HG03196 (cell line): ENCODE measurements around the gene CPT2.
"Not testable (repeated sequence)": the region's sequence is repeated elsewhere in the genome, so short reads cannot be mapped to it uniquely, and the experiment has no call there.

ENCODE experiments used
- ATAC-seq: cut with Tn5 transposase; IDR thresholded peaks from one replicate; pipeline ENCODE4 v1.9.1; 2021; ENCODE audit not compliant: unreplicated experiment

Gene CPT2

DNA sequence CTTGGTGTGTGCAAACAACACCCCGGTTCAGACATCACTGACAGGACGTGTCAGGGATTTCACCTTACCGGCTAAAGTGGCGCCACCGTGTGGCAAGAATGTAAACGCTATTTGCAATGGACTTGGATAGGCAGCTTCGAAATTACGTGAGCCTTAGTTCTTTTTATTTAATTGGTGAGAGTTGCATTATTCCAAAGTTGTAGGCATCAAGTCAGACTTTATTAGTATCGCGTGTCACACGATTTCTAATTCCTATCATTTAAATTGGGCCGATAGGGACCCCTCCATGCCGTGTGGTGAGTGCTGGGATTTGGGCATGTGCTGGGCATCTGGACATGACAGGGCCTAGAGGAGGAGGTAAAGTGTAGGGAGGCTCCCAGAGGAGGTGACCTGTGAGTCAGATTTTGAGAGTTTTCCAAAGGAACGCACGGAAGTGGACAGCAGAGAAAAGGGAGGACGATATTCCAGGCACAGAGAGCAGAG, 14.5 kb upstream of the CPT2 start:
- ATAC-seq, result no peak

DNA sequence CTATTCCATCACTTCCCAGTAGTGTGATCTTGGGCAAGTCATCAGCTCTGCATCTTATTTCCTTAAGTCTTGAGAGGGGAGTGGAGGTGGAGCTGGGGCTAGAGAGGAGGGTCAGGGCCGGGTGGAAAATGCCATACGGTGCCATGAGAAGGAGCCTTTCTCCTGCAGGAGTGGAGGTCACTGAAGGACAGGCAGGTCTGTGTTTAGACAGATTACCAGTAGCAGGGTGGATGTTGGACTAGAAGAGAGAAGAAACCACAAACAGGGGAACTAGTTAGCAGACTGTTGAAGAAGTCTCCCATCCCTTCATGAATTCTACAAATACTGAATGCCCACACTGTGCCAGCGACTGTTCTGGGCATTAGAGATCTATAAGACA, 13.9 kb upstream of the CPT2 start:
- ATAC-seq, result no peak

DNA sequence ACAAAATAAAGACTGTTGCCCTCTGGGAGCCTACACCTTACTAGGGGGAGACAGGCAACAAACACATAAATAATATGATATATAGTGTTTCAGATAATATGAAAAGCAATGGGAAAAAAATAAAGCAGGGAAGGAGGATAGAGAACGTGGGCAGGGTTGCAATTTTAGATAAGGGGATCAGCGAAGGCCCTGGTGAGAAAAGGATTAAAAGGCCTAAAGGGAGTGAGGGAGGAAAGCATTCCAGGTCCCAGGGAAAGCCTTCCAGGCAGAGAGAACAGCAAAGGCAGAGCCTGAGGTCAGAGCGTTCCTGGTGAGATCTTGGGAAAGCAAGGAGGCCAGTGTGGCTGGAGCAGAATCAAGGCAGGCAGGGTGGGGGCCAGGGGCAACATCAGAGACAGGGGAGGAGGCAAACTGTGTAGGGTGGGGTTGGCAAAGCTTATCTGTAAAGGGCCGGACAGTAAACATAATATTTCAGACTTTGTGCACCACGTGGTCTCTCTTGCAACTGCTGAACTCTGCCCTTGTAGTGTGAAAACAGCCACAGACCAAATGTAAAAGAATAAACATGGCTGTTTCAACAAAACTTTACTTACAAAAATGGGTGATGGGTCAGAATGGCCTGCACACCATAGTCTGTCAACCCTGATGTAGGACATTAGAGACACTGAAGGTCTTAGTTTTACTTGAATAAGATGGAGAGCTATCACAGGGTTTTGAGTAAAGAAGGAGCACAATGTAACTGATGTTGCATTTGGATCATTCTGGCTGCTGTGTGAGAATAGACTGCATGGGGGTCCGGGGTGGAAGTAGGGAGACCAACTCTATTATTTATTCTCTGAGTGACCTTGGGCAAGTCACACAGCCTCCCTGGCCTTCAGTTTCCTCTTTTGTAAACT, 13.3 kb upstream of the CPT2 start:
- ATAC-seq, result no peak

DNA sequence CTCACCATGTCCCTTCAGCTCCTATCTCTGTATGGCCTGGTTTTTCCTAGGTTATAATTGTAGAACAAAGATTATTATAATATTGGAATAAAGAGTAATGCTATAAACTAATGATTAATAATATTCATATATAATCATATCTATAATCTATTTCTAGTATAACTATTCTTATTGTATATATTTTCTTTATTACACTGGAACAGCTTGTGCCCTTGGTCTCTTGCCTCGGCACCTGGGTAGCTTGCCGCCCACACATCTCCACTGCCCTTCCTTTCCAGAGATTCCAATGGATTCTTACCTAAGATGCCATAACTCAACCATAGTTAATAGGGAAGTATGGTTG, 10.7 kb upstream of the CPT2 start:
- not testable (repeated sequence) for ATAC-seq

DNA sequence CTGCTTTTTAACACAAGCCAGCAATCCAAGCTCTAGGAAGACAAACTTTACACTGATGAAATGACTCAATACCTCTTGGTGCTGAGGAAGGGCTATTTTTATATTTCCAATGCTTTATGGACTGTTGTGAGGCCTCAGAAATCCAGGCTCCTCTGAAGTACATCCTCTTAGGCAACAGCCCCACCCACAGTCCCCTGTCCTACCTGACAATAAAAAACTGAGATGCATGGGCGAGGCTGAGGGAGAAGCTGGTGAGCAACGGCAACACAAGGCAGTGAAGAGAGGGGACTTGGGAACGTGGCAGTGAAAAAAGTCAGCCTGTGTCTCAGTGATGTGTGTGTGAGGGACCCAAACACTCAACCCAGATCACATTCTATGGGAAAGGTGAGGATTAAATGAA, 10.1 kb upstream of the CPT2 start:
- ATAC-seq, result no peak

DNA sequence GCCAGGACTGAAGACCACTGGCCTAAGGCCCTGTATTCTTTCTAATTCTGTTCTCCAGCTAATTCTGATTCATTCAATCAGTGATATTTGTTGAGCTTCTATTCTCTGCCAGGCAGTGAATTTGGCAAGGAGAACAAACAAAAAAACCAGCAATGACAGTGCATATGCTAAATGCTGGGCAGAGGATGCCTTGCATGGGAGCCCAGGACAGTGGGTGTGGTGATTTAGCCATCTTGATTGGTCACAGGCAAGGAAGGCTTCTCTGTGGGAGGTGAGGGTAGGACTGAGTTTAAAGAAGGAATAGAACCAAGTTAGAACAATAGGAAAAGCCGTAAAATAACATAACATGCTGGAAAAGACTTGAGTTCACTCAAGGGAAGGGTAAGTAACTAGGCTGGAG, 9.2 kb upstream of the CPT2 start:
- ATAC-seq, result no peak

DNA sequence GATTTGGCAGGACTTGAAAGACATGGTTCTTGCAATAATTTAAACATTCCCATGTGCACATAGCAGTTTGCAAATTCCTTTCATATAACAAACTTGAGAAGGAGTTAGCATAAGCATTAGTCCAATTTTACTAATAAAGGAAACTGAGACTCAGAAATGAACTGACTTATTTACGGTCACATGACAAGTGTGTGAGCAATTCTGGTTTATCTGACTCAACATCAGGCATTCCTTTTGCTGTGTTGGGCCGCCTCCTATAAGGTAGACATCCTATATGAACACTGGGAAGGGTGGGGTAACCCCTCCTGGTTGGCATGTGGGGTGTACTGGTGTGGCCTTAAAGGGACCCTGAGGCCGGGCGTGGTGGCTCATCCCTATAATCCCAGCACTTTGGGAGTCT, 8.5 kb upstream of the CPT2 start:
- no peak for ATAC-seq

DNA sequence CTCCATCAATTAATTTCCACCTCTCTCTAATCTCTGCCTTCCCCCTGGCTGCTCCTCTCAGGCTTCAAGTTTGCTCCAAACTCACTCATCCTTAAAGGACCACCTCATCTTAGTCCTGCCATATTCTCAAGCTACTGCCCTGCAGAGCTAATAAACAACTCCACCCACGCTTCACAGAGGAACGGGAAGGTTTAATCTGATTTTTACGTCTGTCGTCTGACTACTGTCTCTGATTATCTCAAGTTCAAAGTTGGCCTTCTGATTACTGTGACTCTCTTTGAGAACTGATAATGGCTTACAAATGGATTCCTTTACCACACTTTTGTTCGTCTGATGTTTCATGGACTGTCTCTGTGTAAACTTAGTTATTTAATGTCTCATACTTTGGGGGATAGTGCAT, 7.6 kb upstream of the CPT2 start:
- no peak for ATAC-seq

DNA sequence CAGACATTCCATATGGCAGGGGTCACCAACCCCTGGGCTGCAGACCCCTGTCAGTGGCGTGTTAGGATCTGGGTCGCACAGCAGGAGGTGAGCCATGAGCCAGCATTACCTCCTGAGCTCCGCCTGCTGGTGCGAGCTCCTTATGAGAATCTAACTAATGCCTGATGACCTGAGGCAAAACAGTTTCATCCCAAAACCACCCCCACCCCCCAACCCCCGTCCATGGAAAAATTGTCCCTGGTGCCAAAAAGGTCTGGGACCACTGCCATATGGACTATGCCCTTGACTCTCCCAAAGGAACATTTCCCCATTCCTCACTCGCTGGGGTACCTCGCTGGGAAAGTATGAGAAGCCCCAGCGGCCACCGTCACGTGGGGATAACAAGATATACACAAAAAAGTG, 6.4 kb upstream of the CPT2 start:
- no peak for ATAC-seq

DNA sequence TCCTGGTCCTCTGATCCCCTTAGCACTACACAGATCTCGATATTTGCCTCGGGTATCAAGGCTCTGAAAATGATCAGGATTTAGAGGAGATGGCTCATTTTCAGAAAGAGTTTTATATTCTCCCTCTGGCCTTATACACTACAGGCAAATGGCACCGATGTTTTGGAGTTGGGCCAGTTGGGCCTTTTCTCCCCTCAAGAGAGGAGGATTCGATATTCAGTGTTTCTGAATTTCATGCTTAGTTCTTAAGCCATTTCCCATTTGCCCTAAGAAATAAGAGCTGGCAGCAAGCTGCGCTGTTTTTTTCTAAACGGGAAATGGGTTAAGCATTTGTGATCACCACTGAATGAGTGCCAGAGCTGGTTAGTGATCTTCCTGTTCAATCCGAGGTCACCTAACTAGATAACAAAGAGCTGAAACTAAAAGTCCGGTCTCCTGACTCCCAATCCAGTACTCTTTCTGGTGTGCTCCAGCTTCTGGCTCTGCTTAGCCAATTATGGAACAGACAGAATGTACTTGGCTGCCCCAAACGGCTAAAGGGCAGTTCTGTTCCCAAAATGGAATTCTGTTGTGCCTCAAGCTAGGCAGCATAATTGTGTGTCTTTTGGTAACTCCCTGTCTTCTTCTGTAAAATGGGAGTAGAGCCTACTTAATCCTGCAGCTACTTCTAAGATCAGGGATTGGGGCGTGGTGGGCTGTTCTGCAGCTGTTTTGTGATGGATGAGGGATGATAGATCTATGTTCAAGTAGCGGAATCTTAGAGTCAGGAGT, 1.2 kb upstream of the CPT2 start:
- no peak for ATAC-seq

DNA sequence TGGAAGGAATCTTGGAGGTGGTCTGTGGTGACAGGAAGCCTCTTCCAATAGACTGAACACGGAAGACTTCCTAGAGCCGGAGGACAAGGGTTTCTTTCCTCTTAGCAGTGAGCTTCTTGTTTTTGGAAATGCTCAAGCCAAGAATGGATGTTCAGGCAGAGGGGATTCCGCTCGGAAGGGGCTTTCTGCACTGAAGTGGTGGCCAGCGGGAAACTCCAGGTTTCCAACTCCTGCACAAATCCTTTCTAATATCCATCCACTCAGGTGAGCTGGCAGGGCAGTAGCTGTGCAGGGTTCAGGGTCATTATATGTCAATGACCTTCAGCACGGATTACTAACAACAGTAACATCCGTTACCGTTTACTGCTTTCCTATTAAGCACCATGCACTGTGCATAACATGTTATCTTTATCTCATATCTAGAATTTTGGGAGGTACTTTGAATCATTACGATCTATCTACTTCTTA, 573 bp upstream of the CPT2 start:
- ATAC-seq, result peak; percentile 13

DNA sequence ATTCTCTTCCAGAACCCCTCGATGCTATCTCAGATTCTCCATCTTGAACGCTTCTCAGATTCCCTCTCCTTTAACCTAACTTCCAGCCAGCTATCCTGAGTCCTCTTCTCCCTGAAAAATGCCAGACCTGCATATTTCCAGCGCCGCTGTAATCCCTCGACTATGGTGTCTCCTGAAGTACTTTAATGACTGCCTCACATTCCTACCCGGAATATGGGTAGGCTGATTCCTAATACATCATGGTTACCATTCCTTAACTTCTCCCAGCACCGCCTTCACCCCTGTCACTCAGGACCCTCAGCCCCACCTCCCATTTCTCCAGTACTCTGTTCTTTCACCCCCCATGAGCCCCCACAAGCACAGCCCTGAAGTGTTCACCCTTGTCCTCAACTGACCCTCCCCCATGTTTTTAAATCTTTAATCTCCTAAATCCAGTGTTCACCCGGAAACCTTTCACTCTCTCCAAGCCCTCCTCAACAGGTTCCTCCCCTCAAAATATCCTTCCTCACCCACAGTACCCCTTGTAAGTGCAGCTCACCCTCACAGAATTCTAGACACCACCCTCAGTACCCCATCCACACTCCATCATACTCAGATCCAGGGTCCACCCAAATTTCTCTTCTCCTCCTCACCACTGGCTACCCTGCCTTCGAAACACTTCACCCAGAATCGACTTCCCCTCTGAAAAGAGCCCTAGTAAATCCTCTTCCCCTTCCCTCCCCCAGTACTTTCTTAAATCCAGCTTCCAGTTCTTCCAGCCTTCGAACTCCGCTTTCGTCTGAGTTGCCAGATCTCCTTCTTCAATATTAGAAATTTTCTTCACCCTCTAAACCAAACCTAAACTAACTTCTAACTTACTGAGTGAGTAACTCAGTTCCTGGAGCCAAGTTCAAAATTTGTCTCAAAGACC, 922 bp downstream of the CPT2 start:
- ATAC-seq, result no peak

DNA sequence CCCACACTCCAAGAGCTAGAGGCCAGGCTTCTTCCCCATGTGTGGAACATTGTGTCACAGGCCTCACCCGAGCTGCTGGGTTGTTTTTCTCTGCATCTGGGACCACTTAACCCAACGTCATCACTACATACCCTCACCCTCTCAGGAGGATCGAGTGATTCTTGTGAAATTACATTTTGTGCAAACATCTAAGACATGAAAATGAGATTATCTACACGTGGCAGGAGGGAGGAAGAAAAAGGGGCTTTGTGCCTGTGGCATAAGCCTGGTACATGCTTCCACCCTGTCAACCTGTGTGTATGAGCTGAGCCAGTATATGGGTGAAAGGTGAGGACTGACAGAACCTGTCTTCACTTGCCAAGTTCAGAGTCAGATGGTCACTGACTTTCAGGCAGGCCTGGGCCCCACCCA, 1.6 kb downstream of the CPT2 start:
- ATAC-seq, result no peak

DNA sequence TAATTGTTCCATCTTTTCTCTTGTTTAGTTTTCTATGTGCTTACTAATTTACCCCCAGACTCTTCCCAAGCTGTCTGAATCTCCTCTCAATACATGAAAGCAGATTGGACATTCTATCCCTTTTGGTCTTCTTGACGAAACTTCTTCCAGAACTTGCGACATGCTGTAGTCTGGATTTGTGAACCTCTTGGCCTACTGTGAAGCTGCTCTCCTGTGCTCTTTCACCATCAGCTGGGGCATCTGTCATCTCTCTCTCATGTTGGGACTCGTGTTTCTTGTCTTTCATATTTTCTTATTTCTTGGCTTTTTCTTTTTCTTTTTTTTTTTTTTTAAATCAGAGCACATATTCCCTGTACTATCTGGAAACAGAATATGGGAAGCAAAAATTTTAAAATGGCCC, 6.8 kb downstream of the CPT2 start:
- no peak for ATAC-seq

DNA sequence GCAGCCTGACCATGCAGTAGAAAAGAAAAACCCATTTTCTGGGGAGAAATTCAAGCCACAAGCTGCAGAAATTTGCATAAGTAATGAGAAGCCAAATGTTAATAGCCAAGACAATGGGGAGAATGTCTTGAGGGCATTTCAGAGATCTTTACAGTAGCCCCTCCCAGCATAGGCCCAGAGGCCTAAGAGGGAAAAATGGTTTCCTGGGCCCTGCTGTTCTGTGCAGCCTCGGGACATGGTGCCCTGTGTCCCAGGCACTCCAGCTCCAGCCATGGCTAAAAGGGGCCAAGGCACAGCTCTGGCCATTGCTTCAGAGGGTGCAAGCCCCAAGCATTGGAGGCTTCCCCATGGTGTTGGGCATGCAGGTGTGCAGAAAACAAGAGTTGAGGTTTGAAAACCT, 8.9 kb downstream of the CPT2 start:
- ATAC-seq, result not testable (repeated sequence)

DNA sequence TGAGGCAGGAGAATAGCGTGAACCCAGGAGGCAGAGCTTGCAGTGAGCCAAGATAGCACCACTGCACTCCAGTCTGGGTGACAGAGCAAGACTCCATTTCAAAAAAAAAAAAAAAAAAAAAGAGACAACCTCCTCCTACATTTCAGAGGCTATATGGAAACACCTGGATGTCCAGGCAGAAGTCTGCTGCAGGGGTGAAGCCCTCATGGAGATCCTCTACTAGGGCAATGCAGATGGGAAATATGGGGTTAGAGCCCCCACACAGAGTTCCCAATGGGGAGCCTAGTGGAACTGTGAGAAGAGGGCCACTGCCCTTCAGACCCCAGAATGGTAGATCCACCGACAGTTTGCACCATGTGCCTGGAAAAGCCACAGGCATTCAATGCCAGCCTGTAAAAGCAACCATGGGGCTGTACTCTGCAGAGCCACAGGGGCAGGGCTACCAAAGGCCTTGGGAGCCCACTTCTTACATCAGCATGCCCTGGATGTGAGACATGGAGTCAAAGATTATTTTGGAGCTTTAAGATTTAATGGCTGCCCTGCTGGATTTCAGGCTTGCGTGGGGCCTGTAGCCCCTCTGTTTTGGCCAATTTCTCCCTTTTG, 9.6 kb downstream of the CPT2 start:
- not testable (repeated sequence) for ATAC-seq

DNA sequence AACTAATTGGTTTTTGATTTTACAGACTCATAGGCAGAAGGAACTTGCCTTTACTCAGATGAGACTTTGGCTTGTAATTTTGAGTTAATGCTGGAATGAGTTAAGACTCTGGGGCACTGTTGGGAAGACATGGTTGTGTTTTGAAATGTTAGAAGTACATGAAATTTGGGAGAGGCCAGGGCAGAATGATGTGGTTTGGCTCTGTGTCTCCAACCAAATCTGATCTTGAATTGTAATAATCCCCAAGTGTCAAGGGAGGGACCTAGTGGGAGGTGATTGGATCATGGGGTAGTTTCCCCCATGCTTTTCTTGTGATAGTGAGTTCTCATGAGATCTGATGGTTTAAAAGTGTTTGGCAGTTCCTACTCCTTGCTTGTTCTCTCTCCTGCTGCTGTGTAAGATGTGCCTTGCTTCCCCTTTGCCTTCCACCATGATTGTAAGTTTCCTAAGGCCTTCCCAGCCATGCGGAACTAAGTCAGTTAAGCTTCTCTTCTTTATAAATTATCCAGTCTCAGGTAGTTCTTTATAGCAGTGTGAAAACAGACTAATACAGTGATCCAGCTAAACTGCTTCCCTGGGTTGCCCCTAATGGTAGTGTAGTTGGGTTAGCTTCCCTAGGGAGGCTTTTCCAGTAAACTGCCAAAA, 10.2 kb downstream of the CPT2 start:
- ATAC-seq, result no peak

DNA sequence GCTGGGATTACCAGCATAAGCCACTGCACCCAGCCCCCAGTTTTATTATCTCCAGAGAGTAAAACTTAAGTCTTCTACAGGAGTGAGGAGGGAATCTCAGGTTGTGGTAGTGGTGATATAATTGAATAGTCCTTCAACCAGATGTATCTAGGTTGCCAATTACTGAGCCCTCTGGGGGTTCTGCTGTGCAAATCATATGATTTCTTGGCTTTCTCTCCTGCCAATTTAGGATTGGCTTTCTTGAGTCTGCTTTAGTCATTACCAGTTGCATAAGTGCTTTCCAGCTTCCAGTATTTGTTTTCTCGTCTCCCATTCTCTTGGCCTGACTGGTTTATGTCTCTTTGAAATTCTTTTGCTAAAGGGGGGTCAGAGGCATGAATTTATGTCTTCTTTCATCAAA, 11.1 kb downstream of the CPT2 start:
- no peak for ATAC-seq

DNA sequence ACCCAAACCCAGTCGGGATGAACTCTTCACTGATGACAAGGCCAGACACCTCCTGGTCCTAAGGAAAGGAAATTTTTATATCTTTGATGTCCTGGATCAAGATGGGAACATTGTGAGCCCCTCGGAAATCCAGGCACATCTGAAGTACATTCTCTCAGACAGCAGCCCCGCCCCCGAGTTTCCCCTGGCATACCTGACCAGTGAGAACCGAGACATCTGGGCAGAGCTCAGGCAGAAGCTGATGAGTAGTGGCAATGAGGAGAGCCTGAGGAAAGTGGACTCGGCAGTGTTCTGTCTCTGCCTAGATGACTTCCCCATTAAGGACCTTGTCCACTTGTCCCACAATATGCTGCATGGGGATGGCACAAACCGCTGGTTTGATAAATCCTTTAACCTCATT, 13.7 kb downstream of the CPT2 start:
- no peak for ATAC-seq

DNA sequence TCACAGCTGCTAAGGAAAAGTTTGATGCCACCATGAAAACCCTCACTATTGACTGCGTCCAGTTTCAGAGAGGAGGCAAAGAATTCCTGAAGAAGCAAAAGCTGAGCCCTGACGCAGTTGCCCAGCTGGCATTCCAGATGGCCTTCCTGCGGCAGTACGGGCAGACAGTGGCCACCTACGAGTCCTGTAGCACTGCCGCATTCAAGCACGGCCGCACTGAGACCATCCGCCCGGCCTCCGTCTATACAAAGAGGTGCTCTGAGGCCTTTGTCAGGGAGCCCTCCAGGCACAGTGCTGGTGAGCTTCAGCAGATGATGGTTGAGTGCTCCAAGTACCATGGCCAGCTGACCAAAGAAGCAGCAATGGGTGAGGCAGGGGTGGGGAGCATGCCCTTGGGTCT, 14.3 kb downstream of the CPT2 start:
- ATAC-seq, result no peak
